ENCODE data around the gene FAM177A1.
A peak's percentile ranks its signal among the peaks of the same experiment; 100 is the strongest.
"Not testable (repeated sequence)": the region's sequence is repeated elsewhere in the genome, so short reads cannot be mapped to it uniquely, and the experiment has no call there.

Gene FAM177A1

DNA sequence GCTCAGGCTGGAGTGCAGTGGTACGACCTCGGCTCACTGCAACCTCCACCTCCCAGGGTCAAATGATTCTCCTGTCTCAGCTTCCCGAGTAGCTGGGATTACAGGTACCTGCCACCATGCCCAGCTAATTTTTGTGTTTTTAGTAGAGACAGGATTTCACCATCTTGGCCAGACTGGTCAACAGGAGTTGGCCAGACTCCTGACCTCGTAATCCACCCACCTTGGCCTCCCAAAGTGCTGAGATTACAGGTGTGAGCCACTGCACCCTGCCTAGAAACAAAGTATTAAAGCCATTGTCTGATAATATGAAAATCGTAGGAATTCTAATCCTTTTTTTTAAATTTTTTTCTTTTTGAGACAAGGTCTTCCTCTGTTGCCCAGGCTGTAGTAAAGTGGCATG is 19.7 kb downstream of the FAM177A1 start:
- DNase-seq = not testable (repeated sequence)

- no peak for DNase-seq
Measured at GRCh38 chr14:35068238-35069012, 22.4 kb downstream of the FAM177A1 start.

DNA sequence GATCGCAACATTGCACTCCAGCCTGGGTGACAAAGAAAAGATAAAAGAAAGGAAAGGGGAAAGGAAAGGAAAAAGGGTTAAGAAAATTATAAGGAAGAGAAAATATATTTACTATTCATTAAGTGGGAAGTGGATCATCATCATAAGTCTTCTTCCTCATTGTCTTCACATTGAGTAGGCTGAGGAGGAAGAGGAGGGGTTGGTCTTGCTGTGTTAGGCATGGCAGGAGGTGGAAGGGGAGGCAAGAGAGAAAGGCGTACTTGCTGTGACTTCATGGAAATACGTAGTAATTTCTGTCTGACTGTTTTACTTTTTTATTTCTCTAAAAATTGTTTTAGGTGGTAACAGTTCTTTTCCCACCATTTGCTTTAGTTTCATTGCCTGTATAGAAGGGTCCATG is 26.2 kb downstream of the FAM177A1 start:
- DNase-seq = no peak

- DNase-seq = no peak
Measured at GRCh38 chr14:35073486-35073885, 27.4 kb downstream of the FAM177A1 start.

DNA sequence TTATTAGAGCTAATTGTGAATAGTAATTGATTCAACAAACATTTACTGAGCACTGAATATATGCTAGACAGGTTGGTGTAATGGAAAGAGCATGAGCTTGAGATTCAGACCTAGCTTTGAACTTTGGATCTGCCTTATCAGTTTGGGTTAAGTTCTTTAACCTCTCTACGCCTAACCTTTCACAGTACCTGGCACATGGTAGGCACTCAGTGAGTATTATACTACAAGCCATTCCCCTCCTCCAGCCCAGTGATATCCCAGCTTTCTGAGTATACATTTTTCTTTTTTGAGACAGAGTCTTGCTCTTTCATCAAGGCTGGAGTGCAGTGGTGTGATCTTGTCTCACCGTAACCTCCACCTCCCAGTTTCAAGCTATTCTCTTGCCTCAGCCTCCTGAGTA is 32.0 kb downstream of the FAM177A1 start:
- no peak for DNase-seq

GRCh38 chr14:35079742-35080141 is 33.7 kb downstream of the FAM177A1 start:
- no peak for DNase-seq

GRCh38 chr14:35083530-35084150 is 37.6 kb downstream of the FAM177A1 start:
- DNase-seq = no peak

GRCh38 chr14:35085441-35085840 is 39.4 kb downstream of the FAM177A1 start:
- DNase-seq = no peak

GRCh38 chr14:35088514-35088913 is 42.4 kb downstream of the FAM177A1 start:
- no peak for DNase-seq

GRCh38 chr14:35094645-35095044 is 48.6 kb downstream of the FAM177A1 start:
- not testable (repeated sequence) for DNase-seq

GRCh38 chr14:35107866-35108265 is 61.8 kb downstream of the FAM177A1 start:
- DNase-seq = no peak

DNA sequence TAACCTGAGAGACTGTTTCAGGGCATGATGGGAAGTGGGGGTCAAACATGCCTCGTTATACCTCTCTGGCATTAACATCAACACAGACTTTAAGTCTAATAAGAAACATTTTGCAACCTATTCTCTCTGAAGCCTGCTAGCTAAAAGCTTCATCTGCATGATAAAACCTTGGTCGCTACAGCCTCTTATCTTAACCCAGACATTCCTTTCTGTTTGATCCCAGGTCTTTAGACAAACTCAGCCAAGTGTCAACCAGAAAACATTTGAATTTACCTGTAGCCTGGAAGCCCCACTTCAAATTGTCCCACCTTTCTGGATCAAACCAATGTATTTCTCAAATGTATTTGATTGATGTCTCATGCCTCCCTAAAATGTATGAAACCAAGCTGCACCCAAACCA is 66.6 kb downstream of the FAM177A1 start:
- no peak for DNase-seq

DNA sequence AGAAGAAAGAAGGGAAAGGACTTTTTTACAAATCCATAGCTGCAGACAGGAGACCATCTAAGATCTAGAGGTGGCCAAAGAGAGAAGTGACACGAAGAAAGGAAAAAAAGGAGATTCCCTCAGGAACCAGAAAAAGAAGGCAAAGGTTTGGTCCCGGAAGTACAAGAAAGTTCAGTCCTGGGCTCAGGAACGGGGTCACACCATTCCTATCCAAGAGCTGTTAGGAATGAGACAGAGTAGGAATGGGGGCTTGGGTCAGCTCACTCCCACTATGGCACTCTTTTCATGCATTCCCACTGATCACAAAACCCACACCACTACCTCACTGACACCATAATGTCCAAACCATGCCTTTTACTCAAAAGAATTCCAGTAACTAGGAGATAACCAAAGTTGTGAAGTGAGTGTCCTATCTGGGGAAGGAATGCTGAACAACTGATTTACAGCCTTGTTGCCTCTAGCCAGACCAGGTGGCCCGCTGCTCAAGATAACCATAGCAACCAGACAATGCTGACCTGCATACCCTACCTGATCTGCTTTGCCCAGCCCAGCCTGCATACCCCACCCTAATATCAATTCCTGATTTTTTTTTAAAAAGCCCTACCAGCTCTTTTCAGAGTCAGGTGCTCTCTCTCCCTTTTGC is 67.4 kb downstream of the FAM177A1 start:
- DNase-seq = no peak

- no peak for DNase-seq
Measured at GRCh38 chr14:35114036-35114435, 68.0 kb downstream of the FAM177A1 start.

- DNase-seq = no peak
Measured at GRCh38 chr14:35116242-35116641, 70.2 kb downstream of the FAM177A1 start.

GRCh38 chr14:35117112-35117511 is 71.0 kb downstream of the FAM177A1 start:
- no peak for DNase-seq

DNA sequence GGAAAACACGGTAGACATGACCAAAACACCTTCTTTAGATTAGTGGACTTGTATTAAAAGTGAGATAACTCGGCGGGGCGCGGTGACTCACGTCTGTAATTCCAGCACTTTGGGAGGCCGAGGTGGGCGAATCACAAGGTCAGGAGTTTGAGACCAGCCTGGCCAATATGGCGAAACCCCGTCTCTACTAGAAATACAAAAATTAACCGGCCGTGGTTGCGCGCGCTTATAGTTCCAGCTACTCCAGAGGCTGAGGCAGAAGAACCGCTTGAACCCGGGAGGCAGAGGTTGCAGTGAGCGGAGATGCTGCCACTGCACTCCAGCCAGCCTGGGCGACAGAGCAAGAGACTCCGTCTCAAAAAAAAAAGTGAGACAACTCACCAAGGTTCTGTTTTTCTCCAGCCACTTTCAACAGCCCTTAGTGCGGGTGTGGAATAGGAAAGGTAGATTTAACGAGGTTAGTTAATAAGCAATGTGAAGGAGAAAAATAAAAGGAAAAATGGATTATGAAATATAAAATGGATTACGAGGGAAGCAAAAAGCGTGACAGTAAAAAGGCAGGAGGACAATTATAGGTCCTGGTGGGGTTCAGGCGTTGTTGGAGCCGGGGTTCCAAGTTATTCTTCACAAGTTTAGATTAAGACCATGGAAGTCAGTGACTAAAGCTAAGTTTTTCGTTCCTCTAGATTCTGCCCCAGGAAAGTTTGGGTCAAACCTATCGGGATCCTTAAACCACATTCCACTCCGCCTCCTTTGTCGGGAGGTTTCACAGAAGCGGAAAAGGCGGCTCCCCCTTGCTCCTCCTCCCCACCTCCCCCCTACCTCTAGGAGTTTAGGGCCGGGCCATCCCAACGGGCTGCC is 75.2 kb downstream of the FAM177A1 start:
- no peak for DNase-seq

- peak; percentile 85 to 90 for DNase-seq
Measured at GRCh38 chr14:35121887-35122695, 76.0 kb downstream of the FAM177A1 start, which contains the start of the genes PPP2R3C and PRORP. Gene PPP2R3C (minus strand): TSS chr14:35121990. CDS start chr14:35121959, 31 bp downstream. Gene PRORP (plus strand): TSS chr14:35122552. CDS start chr14:35123246, 694 bp downstream.

GRCh38 chr14:35122696-35123387 is 76.8 kb downstream of the FAM177A1 start:
- DNase-seq = no peak

DNA sequence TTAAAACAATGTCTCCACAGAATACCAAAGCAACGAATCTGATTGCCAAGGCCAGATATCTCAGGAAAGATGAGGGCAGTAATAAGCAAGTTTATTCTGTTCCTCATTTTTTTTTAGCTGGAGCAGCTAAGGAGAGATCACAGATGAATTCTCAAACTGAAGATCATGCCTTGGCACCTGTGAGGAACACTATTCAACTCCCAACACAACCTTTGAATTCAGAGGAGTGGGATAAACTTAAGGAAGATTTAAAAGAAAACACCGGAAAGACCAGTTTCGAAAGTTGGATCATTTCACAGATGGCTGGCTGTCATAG is 77.3 kb downstream of the FAM177A1 start:
- no peak for DNase-seq

GRCh38 chr14:35124127-35124526 is 78.1 kb downstream of the FAM177A1 start:
- no peak for DNase-seq

Data from activated CD4-positive, alpha-beta T cell treated with anti-CD3 and anti-CD28 coated beads, Interleukin-2, amount 50 U/mL, for 4 hours (primary cell).